SIG-M5 treated with dmso at 0.1 percent for 504 hours (cell line): ENCODE measurements around the gene ZNF749.
A peak's percentile ranks its signal among the peaks of the same experiment; 100 is the strongest.

Experiments
- DNase-seq: peaks from one replicate; lab custom pipeline; 2025; ENCODE audit not compliant: unreplicated experiment; lab: John Stamatoyannopoulos, UW

ZNF749 gene

GRCh38 chr19:57435062-57435978, at the start of gene ZNF749:
Gene ZNF749, plus strand, starts transcription at chr19:57435325. Its CDS starts 254 bp downstream, at chr19:57435579.
- DNase-seq: peak; percentile 98

- DNase-seq: no peak
These were observed 45.9 kb upstream of the ZNF749 start for GRCh38 chr19:57389194-57389729.

DNA sequence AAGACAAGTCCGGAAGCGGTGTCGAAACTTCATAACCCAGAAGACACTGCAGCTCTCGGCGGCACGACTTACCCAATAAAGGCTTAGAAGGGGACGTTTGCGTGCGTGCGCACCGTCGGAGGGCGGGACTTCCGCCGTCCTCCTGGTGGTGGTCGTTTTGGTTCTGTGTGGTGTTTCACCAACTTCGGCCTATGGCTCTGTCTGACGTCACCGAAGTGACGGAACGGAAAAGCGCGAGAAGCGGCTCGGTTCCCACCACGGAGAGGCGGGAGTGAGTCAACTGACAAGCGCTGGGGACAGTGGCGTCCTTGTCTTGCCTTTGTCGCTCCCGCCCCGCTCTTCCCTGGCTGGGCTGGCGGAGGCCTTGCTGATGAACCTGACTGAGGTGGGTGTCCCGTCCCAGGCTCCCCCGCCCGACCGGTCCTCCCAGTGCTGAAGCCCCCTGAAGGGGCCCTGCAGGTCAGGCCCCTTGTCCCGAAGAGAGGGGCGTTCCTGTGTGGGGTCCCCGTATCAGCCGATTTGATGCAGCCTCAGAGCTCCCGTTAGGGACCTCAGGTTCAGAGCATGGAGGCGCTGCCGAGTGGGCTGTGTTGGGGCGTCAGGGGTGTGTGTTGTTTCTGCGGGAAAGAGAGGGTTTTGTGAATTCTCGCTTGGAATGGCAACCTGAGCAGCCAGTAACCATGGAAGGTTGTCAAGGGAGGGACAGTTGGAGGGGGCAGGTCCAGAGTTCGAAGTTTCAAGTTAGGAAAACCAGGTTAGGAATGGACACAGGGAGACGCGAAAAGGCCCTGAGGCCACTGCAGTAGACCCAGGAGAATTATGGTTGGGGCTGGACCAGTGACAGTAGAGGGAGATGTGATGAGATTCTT, 45.2 kb upstream of the ZNF749 start, which contains the start of gene ZNF548:
Gene ZNF548 (plus strand): TSS at position 125 of the 869 bp plus-strand sequence. CDS start 246 bp downstream, at position 371.
- peak; percentile 90 for DNase-seq

- DNase-seq: no peak
These were observed 39.4 kb upstream of the ZNF749 start for GRCh38 chr19:57395710-57396109.

- no peak for DNase-seq
These were observed 36.3 kb upstream of the ZNF749 start for GRCh38 chr19:57398868-57399267.

DNA sequence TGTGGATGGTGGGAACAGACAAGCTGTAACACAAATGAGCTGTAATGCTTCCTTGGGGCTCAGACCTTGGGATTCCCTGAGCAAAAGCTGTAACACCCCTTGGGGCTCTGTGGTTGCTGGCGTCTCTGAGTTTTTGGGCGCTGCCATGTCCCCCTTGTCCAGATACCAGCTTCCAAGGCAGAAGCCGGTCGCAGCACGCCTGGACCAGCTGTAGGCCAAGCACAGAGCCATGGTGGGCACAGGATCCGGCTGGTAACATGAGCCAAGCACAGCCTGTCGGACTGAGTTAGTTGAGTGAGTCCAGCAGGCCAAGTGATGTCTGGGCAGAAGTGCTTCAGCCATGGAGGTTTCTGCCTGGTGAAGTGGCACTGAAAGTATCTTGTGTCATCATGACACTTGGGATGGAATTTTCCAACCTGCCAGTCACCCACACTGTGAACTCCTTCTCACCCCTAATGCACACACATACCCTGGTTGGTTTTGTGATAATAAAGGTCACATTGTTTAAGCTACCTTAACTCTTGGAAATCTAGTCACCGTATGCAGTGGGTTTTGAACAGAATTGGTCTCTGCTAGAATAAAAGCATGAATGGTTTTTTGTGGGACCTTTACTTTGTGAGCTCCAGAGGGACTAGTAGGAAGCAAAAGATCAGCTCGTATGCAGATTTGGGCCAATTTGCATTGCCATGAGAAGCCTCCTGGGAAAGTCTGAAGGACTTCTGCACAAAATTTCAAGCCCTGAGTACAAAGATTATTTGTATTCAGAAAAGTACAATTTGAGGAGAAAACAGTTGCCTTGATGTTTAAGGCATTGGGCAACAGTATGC, 31.2 kb upstream of the ZNF749 start:
- DNase-seq: no peak

GRCh38 chr19:57406516-57407123, 28.5 kb upstream of the ZNF749 start:
- DNase-seq: peak; percentile 15

- peak; percentile 92 for DNase-seq
These were observed 24.1 kb upstream of the ZNF749 start, which contains the start of gene ZNF17 for GRCh38 chr19:57410877-57411671. Gene ZNF17, plus strand, starts transcription at chr19:57411161. Its CDS starts 2,455 bp downstream, at chr19:57413616.

DNA sequence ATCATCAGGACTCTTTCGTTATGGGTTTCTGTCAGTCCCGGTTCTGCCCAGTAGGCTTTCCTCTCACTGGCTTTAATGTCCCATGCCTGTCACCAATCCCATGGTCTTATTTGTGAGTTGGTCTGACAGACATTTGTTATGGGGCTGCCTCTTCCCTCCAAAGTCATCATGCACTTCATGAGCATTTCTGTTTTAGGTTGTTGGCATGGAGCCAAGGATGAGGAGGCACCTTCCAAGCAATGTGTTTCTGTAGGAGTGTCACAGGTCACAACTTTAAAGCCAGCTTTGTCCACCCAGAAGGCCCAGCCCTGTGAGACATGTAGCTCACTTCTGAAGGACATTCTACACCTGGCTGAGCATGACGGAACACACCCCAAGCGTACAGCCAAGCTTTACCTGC, 15.7 kb upstream of the ZNF749 start:
- DNase-seq: no peak

- DNase-seq: no peak
These were observed 14.1 kb upstream of the ZNF749 start for GRCh38 chr19:57421037-57421436.

- no peak for DNase-seq
These were observed 601 bp upstream of the ZNF749 start for GRCh38 chr19:57434386-57435061.

DNA sequence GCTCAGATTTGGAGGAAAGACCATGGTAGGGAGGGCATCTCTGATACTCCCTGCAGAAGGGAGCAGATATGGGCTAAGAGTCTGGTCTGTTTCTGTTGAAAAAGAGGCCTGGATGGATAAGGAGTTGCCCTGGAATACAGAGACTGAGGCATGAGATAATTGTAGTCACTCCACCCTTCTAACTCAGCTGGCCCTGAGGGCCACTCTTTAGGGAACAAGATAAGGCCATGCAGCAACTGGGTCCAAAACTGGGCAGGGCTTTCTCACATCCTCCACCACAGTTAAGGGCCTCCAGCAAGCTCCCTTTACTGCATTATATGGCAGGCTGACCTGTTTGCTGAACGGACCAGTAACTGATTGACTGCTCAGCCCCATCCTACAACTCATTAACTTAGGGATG, 1.3 kb downstream of the ZNF749 start:
- no peak for DNase-seq

DNA sequence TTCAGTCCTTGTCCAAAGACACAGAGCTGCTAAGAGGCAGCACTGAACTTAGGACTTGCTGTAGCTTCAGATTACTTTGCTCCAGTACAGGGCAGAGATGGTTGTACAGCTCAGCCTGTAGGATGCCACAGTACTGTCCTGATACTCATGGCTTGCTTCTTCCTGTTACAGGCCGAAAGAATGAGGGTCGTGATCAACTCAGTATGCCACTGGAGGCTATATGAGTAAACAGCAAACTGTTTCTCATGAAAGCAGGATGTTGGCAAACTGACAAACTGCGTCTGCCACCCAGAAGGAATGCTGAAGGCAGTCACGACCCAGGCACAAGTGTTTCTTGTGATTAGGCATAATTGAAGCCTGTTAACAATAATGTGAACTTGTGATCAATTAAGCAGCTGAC, 2.8 kb downstream of the ZNF749 start:
- DNase-seq: no peak

- DNase-seq: no peak
These were observed 3.8 kb downstream of the ZNF749 start for GRCh38 chr19:57438925-57439324.

DNA sequence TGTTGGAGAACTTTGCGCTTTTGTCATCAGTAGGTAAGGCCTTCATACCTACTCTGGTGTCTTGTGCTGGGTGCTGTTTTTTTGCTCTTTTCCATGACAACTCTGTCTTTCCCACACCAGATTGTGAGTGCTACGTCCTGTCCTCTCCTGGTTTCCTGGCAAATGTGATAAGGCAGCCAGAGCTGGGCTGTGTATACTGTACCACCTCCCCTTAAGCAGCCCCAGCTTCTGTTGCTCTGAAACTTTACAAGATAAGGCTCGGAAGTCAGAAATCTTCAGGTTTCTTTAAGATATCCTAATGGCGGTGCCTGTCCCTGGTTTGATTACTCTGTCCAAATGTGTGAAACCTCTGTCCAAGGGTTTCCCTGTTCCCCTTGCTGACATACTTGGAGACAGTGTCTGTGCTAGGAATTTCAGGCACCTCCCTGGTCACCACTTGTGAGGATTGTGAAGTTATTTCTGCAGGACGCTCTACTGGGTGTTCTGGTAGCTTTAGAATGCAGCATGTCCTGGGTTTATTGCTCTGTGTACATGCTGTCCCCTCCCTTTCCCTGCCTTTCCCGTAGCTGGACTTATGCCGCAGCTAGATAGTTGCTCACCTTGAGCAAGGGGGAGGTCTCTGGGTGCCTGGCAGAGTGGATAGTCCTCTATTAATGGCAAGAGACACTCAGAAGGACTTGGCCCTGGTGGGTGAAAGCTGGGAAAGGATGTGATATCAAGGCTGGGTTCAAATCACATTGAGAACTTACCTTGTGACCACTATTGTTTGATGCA, 7.0 kb downstream of the ZNF749 start:
- DNase-seq: no peak

GRCh38 chr19:57443121-57443696, 8.1 kb downstream of the ZNF749 start:
- DNase-seq: no peak

DNA sequence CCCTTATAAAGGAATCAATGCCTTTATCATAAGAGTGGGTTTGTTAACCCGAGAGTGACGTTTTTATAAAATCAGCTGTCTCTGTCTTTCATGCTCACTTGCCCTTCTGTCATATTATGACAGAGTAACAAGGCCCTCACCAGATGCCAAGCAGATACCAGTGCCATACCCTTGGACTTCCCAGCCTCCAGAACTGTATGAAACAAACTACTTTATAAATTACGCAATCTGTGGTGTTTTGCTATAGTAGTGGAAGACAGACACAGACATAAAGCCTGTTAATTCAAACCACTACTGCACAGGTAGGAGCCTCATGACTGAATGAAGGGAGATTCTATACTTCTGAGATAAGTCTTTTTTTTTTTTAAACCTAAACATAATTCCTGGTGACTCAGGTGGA, 17.2 kb downstream of the ZNF749 start:
- DNase-seq: no peak
